COR-L47 (cell line): ENCODE results near the gene PLEKHB2.
"Not testable (repeated sequence)": the region's sequence is repeated elsewhere in the genome, so short reads cannot be mapped to it uniquely, and the experiment has no call there.

ENCODE experiments used
- DNase-seq: peaks from one replicate; lab custom pipeline; 2025; lab: John Stamatoyannopoulos, UW

Gene PLEKHB2

GRCh38 chr2:131105156-131105949, at the start of gene PLEKHB2:
Gene PLEKHB2, plus strand, starts transcription at chr2:131105336. Its CDS starts 15,606 bp downstream, at chr2:131120942.
- peak; percentile 80 for DNase-seq

GRCh38 chr2:131056204-131056931, 48.8 kb upstream of the PLEKHB2 start:
- peak; percentile 13 for DNase-seq

GRCh38 chr2:131056932-131057287, 48.2 kb upstream of the PLEKHB2 start:
- DNase-seq, result no peak

- no peak for DNase-seq
Observed at GRCh38 chr2:131058214-131058843, 46.8 kb upstream of the PLEKHB2 start.

- DNase-seq, result no peak
Observed at GRCh38 chr2:131058920-131059319, 46.2 kb upstream of the PLEKHB2 start.

- no peak for DNase-seq
Observed at GRCh38 chr2:131063501-131064283, 41.4 kb upstream of the PLEKHB2 start.

- no peak for DNase-seq
Observed at GRCh38 chr2:131064589-131065512, 40.3 kb upstream of the PLEKHB2 start.

GRCh38 chr2:131067465-131068125, 37.5 kb upstream of the PLEKHB2 start:
- no peak for DNase-seq

- not testable (repeated sequence) for DNase-seq
Observed at GRCh38 chr2:131068172-131068571, 37.0 kb upstream of the PLEKHB2 start.

GRCh38 chr2:131075578-131075977, 29.6 kb upstream of the PLEKHB2 start:
- not testable (repeated sequence) for DNase-seq

- DNase-seq, result no peak
Observed at GRCh38 chr2:131076707-131077106, 28.4 kb upstream of the PLEKHB2 start.

GRCh38 chr2:131077182-131077846, 27.8 kb upstream of the PLEKHB2 start:
- no peak for DNase-seq

- no peak for DNase-seq
Observed at GRCh38 chr2:131077966-131078365, 27.2 kb upstream of the PLEKHB2 start.

- DNase-seq, result not testable (repeated sequence)
Observed at GRCh38 chr2:131079931-131080330, 25.2 kb upstream of the PLEKHB2 start.

- DNase-seq, result no peak
Observed at GRCh38 chr2:131081190-131081589, 23.9 kb upstream of the PLEKHB2 start.

GRCh38 chr2:131085646-131086045, 19.5 kb upstream of the PLEKHB2 start:
- no peak for DNase-seq

GRCh38 chr2:131092458-131093005, 12.6 kb upstream of the PLEKHB2 start:
- DNase-seq, result no peak

GRCh38 chr2:131093006-131093695, 12.0 kb upstream of the PLEKHB2 start, which contains the start of gene FAM168B:
Gene FAM168B, minus strand, starts transcription at chr2:131093460. Its CDS starts 10,814 bp downstream, at chr2:131082646.
- peak; percentile 86 for DNase-seq
